GM18858 (cell line): ENCODE results near the gene AOPEP.

Experiments
- ATAC-seq: cut with Tn5 transposase; IDR thresholded peaks from one replicate; pipeline ENCODE4 v1.9.1; 2021; ENCODE audit not compliant: unreplicated experiment

Gene AOPEP

GRCh38 chr9:95104581-95104960 is 378.1 kb downstream of the AOPEP start:
- no peak for ATAC-seq

GRCh38 chr9:95104980-95105379 is 378.5 kb downstream of the AOPEP start:
- ATAC-seq = no peak

GRCh38 chr9:95105519-95106287 is 379.2 kb downstream of the AOPEP start:
- ATAC-seq = no peak

GRCh38 chr9:95107001-95107749 is 380.7 kb downstream of the AOPEP start:
- ATAC-seq = no peak

GRCh38 chr9:95107976-95108375 is 381.5 kb downstream of the AOPEP start:
- ATAC-seq = no peak

GRCh38 chr9:95108777-95109176 is 382.3 kb downstream of the AOPEP start:
- ATAC-seq = no peak

- no peak for ATAC-seq
These were observed 383.0 kb downstream of the AOPEP start for GRCh38 chr9:95109456-95109855.

- no peak for ATAC-seq
These were observed 384.5 kb downstream of the AOPEP start for GRCh38 chr9:95110921-95111525.

GRCh38 chr9:95111716-95112115 is 385.2 kb downstream of the AOPEP start:
- ATAC-seq = no peak

- ATAC-seq = no peak
These were observed 386.2 kb downstream of the AOPEP start for GRCh38 chr9:95112436-95113280.

- no peak for ATAC-seq
These were observed 388.6 kb downstream of the AOPEP start for GRCh38 chr9:95115104-95115503.

- ATAC-seq = no peak
These were observed 389.7 kb downstream of the AOPEP start for GRCh38 chr9:95116002-95116807.

GRCh38 chr9:95116808-95117204 is 390.3 kb downstream of the AOPEP start:
- ATAC-seq = no peak

GRCh38 chr9:95118596-95118995 is 392.1 kb downstream of the AOPEP start:
- no peak for ATAC-seq

- no peak for ATAC-seq
These were observed 394.4 kb downstream of the AOPEP start for GRCh38 chr9:95120781-95121370.

GRCh38 chr9:95124582-95125367 is 398.3 kb downstream of the AOPEP start:
- ATAC-seq = no peak

GRCh38 chr9:95125652-95126051 is 399.2 kb downstream of the AOPEP start:
- ATAC-seq = no peak

GRCh38 chr9:95126739-95127138 is 400.2 kb downstream of the AOPEP start:
- no peak for ATAC-seq
